Epithelial cell of esophagus (primary cell): ENCODE results near the gene MTRR.
A peak's percentile ranks its signal among the peaks of the same experiment; 100 is the strongest.

Experiments used
- DNase-seq: peaks from one replicate; pipeline ENCODE4 v3.0.0; 2010; ENCODE audit warnings: low read depth
- H3K4me3 ChIP-seq: 2 replicates; pipeline ENCODE4 v1.5.1; 2011; ENCODE audit warnings: mild to moderate bottlenecking, low read length, control low read depth
- TF ChIP-seq, protein P1 (sequence below): IDR thresholded peaks from 2 replicates; pipeline ENCODE4 v1.5.1; 2011; ENCODE audit warnings: low read depth, mild to moderate bottlenecking, low read length, control low read depth, inconsistent platforms; ENCODE audit not compliant: insufficient read depth; ENCODE audit errors: missing control alignments

MTRR gene

DNA sequence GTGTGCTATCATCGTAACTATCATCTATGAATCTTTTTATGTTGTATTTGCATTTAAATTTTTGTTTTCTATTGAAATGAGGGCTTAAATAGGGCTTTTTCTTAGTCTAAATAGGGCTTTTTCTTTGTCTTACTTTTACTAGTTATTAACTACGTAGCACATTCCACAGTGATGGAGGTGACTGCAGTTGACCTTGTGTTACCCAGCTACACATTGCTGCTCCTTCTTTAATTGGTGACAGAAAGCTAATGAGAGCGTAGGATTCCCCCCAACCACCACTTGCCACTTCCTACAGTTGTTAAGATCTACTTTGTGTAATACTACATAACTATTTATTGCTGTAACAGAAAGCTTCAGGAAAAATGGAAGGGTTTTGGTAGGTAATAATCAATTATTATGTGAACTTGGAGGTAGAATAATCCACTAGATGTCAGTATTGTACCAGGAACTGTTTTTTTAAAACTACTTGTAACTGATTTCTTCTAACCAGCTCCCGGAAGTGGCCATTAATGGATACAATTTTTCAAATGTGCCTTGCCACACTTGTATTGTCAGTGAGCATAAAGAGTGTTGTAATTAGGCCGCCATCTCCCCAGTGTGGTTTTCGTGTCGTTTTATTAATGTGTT lies 18.0 kb downstream of the MTRR start:
- peak; percentile 36 for DNase-seq
- TF ChIP-seq, protein P1, sequence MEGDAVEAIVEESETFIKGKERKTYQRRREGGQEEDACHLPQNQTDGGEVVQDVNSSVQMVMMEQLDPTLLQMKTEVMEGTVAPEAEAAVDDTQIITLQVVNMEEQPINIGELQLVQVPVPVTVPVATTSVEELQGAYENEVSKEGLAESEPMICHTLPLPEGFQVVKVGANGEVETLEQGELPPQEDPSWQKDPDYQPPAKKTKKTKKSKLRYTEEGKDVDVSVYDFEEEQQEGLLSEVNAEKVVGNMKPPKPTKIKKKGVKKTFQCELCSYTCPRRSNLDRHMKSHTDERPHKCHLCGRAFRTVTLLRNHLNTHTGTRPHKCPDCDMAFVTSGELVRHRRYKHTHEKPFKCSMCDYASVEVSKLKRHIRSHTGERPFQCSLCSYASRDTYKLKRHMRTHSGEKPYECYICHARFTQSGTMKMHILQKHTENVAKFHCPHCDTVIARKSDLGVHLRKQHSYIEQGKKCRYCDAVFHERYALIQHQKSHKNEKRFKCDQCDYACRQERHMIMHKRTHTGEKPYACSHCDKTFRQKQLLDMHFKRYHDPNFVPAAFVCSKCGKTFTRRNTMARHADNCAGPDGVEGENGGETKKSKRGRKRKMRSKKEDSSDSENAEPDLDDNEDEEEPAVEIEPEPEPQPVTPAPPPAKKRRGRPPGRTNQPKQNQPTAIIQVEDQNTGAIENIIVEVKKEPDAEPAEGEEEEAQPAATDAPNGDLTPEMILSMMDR = peak; percentile 29
- H3K4me3 ChIP-seq = no peak overlapping the region

DNA sequence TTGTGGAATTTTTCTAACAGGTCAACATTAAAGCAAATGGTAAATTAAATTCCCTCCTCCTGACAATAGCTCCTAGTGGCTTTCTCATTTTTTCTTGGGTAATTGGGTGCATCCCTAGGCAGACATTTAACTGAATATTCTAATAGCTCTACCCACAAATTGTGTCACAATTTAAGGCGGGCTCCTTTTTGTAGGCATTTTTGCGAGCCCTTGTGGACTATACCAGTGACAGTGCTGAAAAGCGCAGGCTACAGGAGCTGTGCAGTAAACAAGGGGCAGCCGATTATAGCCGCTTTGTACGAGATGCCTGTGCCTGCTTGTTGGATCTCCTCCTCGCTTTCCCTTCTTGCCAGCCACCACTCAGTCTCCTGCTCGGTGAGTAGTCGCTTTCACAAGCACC lies 20.0 kb downstream of the MTRR start:
- TF ChIP-seq, protein P1 = no peak
- DNase-seq = no peak
- H3K4me3 ChIP-seq = no peak overlapping the region

DNA sequence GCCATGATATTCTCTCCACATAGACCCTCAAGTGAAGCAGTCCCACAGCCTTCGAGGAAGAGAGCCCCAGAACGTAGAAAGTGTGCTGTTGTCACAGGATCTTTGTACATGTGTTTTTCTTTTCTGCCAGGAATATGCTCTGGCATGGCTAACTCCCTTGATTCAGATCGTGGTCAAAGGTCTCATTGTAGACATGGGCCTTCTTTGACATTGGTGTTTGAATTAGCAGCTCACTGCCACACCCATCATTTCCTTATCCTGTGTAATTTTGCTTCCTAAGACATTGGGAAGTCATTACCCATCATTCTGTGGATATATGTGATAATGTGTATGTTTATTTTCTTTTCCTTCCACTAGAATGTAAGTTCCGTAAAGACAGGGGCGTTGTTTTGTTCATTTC lies 25.5 kb downstream of the MTRR start:
- TF ChIP-seq, protein P1 = no peak
- DNase-seq = no peak
- no peak overlapping the region for H3K4me3 ChIP-seq

- TF ChIP-seq, protein P1 = no peak
- H3K4me3 ChIP-seq = no peak overlapping the region
- no peak for DNase-seq
Observed at GRCh38 chr5:7894860-7895259, 25.9 kb downstream of the MTRR start.

GRCh38 chr5:7897014-7897600 lies 28.2 kb downstream of the MTRR start:
- H3K4me3 ChIP-seq = no peak overlapping the region
- DNase-seq = peak; percentile 84
- TF ChIP-seq, protein P1 = peak; percentile 77

- TF ChIP-seq, protein P1 = no peak
- no peak for DNase-seq
- no peak overlapping the region for H3K4me3 ChIP-seq
Observed at GRCh38 chr5:7902201-7902600, 33.3 kb downstream of the MTRR start.
